Keratinocyte (primary cell): ENCODE data around the gene CTIF. TPM values are rescaled to one million over a fixed set of nuclear protein-coding genes. Genes with fewer than 3 reads are reported as not detected.

Source experiments
- DNase-seq: peaks from one replicate; pipeline ENCODE4 v3.0.0-alpha.2; 2011; ENCODE audit warnings: low read depth, missing footprints, low spot score
- FAIRE-seq: peaks from 2 replicates; lab custom pipeline; 2011; peaks lifted over from hg19 to GRCh38; lab: Jason Lieb, UNC
- H2AFZ ChIP-seq: 2 replicates; pipeline ENCODE4 v1.6.0; 2012; ENCODE audit warnings: low read length, control low read depth, inconsistent platforms; ENCODE audit not compliant: control insufficient read depth
- H3K27ac ChIP-seq: 2 replicates; pipeline ENCODE4 v1.5.1; 2011; ENCODE audit warnings: low read length; ENCODE audit not compliant: control insufficient read depth, insufficient read depth
- H3K27me3 ChIP-seq: 3 replicates; pipeline ENCODE4 v1.6.0; 2011; ENCODE audit warnings: low read length; ENCODE audit not compliant: control insufficient read depth, insufficient read depth; ENCODE audit errors: extremely low read depth
- H3K36me3 ChIP-seq, 2 experiments: 2 replicates in 1 of 2; 3 replicates in 1 of 2; pipeline ENCODE4 v1.5.1; 2011; ENCODE audit warnings: low read length in 2 of 2, mild to moderate bottlenecking in 1 of 2; ENCODE audit not compliant: control insufficient read depth in 2 of 2, insufficient read depth in 2 of 2; ENCODE audit errors: extremely low read depth in 1 of 2
- H3K4me1 ChIP-seq: 3 replicates; pipeline ENCODE4 v1.5.1; 2011; ENCODE audit warnings: low read length; ENCODE audit not compliant: control insufficient read depth, insufficient read depth; ENCODE audit errors: extremely low read depth
- H3K4me2 ChIP-seq: 3 replicates; pipeline ENCODE4 v1.6.0; 2011; ENCODE audit warnings: low read depth, low read length; ENCODE audit not compliant: control insufficient read depth, insufficient read depth; ENCODE audit errors: extremely low read depth
- H3K4me3 ChIP-seq, 3 experiments: fragments of 200-600 bp in 1 of 3; sonication (generic) in 1 of 3; 2 replicates in 2 of 3; 3 replicates in 1 of 3; pipeline ENCODE4 v1.5.1; 2011 to 2016; ENCODE audit warnings: low read length in 3 of 3, mild to moderate bottlenecking in 3 of 3, control low read depth in 2 of 3, inconsistent platforms in 1 of 3, low read depth in 1 of 3, mixed read lengths in 1 of 3, mixed run types in 1 of 3, moderate library complexity in 1 of 3; ENCODE audit not compliant: control insufficient read depth in 2 of 3, insufficient read depth in 2 of 3; ENCODE audit errors: extremely low read depth in 1 of 3
- H3K79me2 ChIP-seq: 2 replicates; pipeline ENCODE4 v1.6.0; 2012; ENCODE audit warnings: low read length; ENCODE audit not compliant: control insufficient read depth, insufficient read depth
- H3K9ac ChIP-seq: 3 replicates; pipeline ENCODE4 v1.6.0; 2011; ENCODE audit warnings: low read length; ENCODE audit not compliant: control insufficient read depth, insufficient read depth; ENCODE audit errors: extremely low read depth
- H3K9me1 ChIP-seq: 3 replicates; pipeline ENCODE4 v1.6.0; 2011; ENCODE audit warnings: low read length; ENCODE audit not compliant: control insufficient read depth, insufficient read depth; ENCODE audit errors: extremely low read depth
- H3K9me3 ChIP-seq: 2 replicates; pipeline ENCODE4 v1.5.1; 2012; ENCODE audit warnings: low read depth, low read length; ENCODE audit not compliant: control insufficient read depth
- H4K20me1 ChIP-seq: 3 replicates; pipeline ENCODE4 v1.6.0; 2011; ENCODE audit warnings: low read length; ENCODE audit not compliant: control insufficient read depth, insufficient read depth; ENCODE audit errors: extremely low read depth
- CTCF ChIP-seq, 3 experiments: IDR thresholded peaks in 1 of 3; conservative IDR thresholded peaks in 1 of 3; optimal IDR thresholded peaks in 1 of 3; 2 replicates in 2 of 3; 3 replicates in 1 of 3; pipeline versions ENCODE3 to v1.5.1; 2011; ENCODE audit warnings: low read length in 3 of 3, mild to moderate bottlenecking in 3 of 3, moderate library complexity in 2 of 3, control low read depth in 1 of 3, inconsistent platforms in 1 of 3; ENCODE audit not compliant: insufficient read depth in 2 of 3; ENCODE audit errors: extremely low read depth in 1 of 3
- EZH2 ChIP-seq: IDR thresholded peaks from one replicate; pipeline ENCODE4 v1.6.1; 2012; ENCODE audit warnings: inconsistent platforms, mild to moderate bottlenecking, low read length, moderate library complexity
- dilution Hi-C: fragments of 300-500 bp; cut with MboI; formaldehyde crosslinking; loops from one replicate; pipeline ENCODE4 v1.7.0; 2020; ENCODE audit warnings: low sequenced_read_pairs; ENCODE audit not compliant: extremely low pct_ligation_motif_present
- polyA plus RNA-seq, 5 experiments: library from polyadenylated mRNA; depleted of rRNA in 3 of 5; stranded (reverse) in 3 of 5; stranded (forward) in 1 of 5; unstranded in 1 of 5; fragments of >200 nt; gene quantifications; 1 replicate in 1 of 5; 2 replicates in 3 of 5; 3 replicates in 1 of 5; pipeline versions ENCODE4 v1.2.1 to v1.2.3, GENCODE V29; 2011 to 2012; ENCODE audit warnings: missing spikeins in 2 of 5, low read depth in 1 of 5, low replicate concordance in 1 of 5

The CTIF gene
- polyA plus RNA-seq, 1 donor (not counting 4 experiments of a cell fraction or from before 2014, with no cell fraction given) = 15.0 TPM

GRCh38 chr18:48904847-48905394 lies 366.1 kb downstream of the CTIF start:
- Histone ChIP-seq H3K4me1 (peaks cover 11% of the 10 kb centered on the region), H2AFZ (no peak overlapping the region), H3K36me3 (no peaks in the 10 kb centered on the region), H3K79me2 (no peaks in the 10 kb centered on the region), H3K4me2 (no peak overlapping the region), H3K4me3 (no peak overlapping the region), H3K9ac (no peak overlapping the region), H3K27ac (no peak overlapping the region), H3K9me1 (no peaks in the 10 kb centered on the region), H3K27me3 (no peaks in the 10 kb centered on the region), H3K9me3 (peaks cover 4% of the 10 kb centered on the region), H4K20me1 (no peaks in the 10 kb centered on the region)
- DNase-seq = no peak
- TF ChIP-seq EZH2 (no peak), CTCF (optimal IDR thresholded peaks at IDR 0.05 in 1 of 3, IDR thresholded peaks at IDR 0.05 in 1 of 3, conservative IDR thresholded peaks at IDR 0.05 in 1 of 3; ENCODE audit: extremely low read depth in 1 of 3, insufficient read depth in 2 of 3, low read length in 3 of 3) (no peak)
- dilution Hi-C loops = no loop called here
- no peak for FAIRE-seq

DNA sequence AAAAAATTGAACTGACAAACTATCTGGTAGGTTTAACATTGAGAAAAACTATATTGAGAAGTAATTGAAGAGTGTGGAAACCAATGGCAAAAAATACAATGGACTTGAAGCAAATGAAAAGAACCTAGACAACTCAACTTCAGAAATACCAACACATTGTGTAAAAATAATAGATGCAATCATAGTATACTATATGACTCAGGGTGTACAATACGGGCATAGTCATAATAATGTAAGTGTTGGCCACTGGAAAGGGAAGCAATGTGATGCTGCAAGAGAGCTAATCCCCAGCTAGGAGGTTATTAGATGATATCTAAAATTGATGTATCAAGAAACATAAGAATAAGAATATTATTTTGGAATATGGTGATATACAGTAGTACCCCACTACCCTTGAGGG lies 366.7 kb downstream of the CTIF start:
- DNase-seq = no peak
- H3K36me3 ChIP-seq = no peaks in the 10 kb centered on the region
- TF ChIP-seq CTCF (optimal IDR thresholded peaks at IDR 0.05 in 1 of 3, IDR thresholded peaks at IDR 0.05 in 1 of 3, conservative IDR thresholded peaks at IDR 0.05 in 1 of 3; ENCODE audit: extremely low read depth in 1 of 3, insufficient read depth in 2 of 3, low read length in 3 of 3) (no peak), EZH2 (no peak)
- no peaks in the 10 kb centered on the region for H3K9me1 ChIP-seq
- H4K20me1 ChIP-seq = no peaks in the 10 kb centered on the region
- no peaks in the 10 kb centered on the region for H3K27me3 ChIP-seq
- dilution Hi-C loops = no loop called here
- FAIRE-seq = no peak
- no peaks in the 10 kb centered on the region for H3K79me2 ChIP-seq
- no peak overlapping the region for H3K4me3 ChIP-seq
- H3K9ac ChIP-seq = no peak overlapping the region
- peaks cover 11% of the 10 kb centered on the region for H3K4me1 ChIP-seq
- H2AFZ ChIP-seq = no peak overlapping the region
- no peak overlapping the region for H3K4me2 ChIP-seq
- no peak overlapping the region for H3K27ac ChIP-seq
- H3K9me3 ChIP-seq = peaks cover 4% of the 10 kb centered on the region
